IMR-90 (cell line): ENCODE data around the gene CHST8. TPM values are rescaled to one million over a fixed set of nuclear protein-coding genes. Genes with fewer than 3 reads are reported as not detected.

Experiments used
- ATAC-seq: fragments of 200-7000 bp; cut with Tn5 transposase; 2 replicates; pipeline ENCODE4 v1.9.1; 2020; ENCODE audit warnings: low read depth, mild to moderate bottlenecking, moderate library complexity
- BruUV-seq: library from RNA; stranded (reverse); fragments of 400-500 nt; replicated peaks from 2 replicates; lab custom pipeline; 2021; lab: Mats Ljungman, UMichigan
- CTCF ChIA-PET: fragments of 300-600 bp; formaldehyde crosslinking; extraction: SDS; loops from one replicate; lab custom pipeline; 2021; ENCODE audit warnings: antibody characterized with exemption; lab: Yijun Ruan, JAX
- POLR2A ChIA-PET: fragments of 300-600 bp; sonication (Branson Sonifier 250); formaldehyde crosslinking; loops from one replicate; lab custom pipeline; 2022; ENCODE audit warnings: antibody characterized with exemption; ENCODE audit not compliant: unreplicated experiment; lab: Charles Lee
- DNase-seq: peaks from one replicate; pipeline ENCODE4 v3.0.0; 2013
- H2AFZ ChIP-seq: replicated peaks from 2 replicates; pipeline ENCODE3; 2013; ENCODE audit warnings: low read length, mild to moderate bottlenecking; ENCODE audit not compliant: poor library complexity
- H2AK5ac ChIP-seq: 2 replicates; pipeline ENCODE4 v1.6.1; 2013; ENCODE audit warnings: low read depth, low read length, inconsistent platforms
- H2AK9ac ChIP-seq: replicated peaks from 2 replicates; pipeline ENCODE3; 2013; ENCODE audit warnings: mild to moderate bottlenecking, low read depth, low read length, moderate library complexity; ENCODE audit not compliant: poor library complexity
- H2BK120ac ChIP-seq: 2 replicates; pipeline ENCODE4 v1.6.1; 2013; ENCODE audit warnings: low read depth, low read length, inconsistent platforms
- H2BK15ac ChIP-seq: 3 replicates; pipeline ENCODE4 v1.6.1; 2013; ENCODE audit warnings: low read depth, low read length, inconsistent platforms
- H2BK20ac ChIP-seq: 2 replicates; pipeline ENCODE4 v1.6.1; 2013; ENCODE audit warnings: low read depth, mild to moderate bottlenecking, inconsistent platforms, low read length, moderate library complexity
- H2BK5ac ChIP-seq: 2 replicates; pipeline ENCODE4 v1.6.1; 2013; ENCODE audit warnings: mild to moderate bottlenecking, low read depth, low read length, inconsistent platforms; ENCODE audit not compliant: poor library complexity, severe bottlenecking
- H3K14ac ChIP-seq: replicated peaks from 2 replicates; pipeline ENCODE4 v1.6.1; 2013; ENCODE audit warnings: low read depth, low read length, inconsistent platforms
- H3K18ac ChIP-seq: 2 replicates; pipeline ENCODE4 v1.6.1; 2013; ENCODE audit warnings: low read depth, low read length, control low read depth
- H3K23ac ChIP-seq: 2 replicates; pipeline ENCODE4 v1.6.1; 2013; ENCODE audit warnings: low read depth, low read length, inconsistent platforms
- H3K27ac ChIP-seq: 2 replicates; pipeline ENCODE4 v1.5.1; 2013; ENCODE audit warnings: mild to moderate bottlenecking, control low read depth, low read length; ENCODE audit not compliant: insufficient read depth
- H3K27me3 ChIP-seq: 2 replicates; pipeline ENCODE4 v1.6.1; 2013; ENCODE audit warnings: low read length; ENCODE audit not compliant: control insufficient read depth, insufficient read depth
- H3K36me3 ChIP-seq: 2 replicates; pipeline ENCODE4 v1.6.1; 2013; ENCODE audit warnings: low read length, mixed read lengths; ENCODE audit not compliant: control insufficient read depth, insufficient read depth
- H3K4ac ChIP-seq: 2 replicates; pipeline ENCODE4 v1.6.1; 2013; ENCODE audit warnings: low read depth, low read length, inconsistent platforms
- H3K4me1 ChIP-seq: 2 replicates; pipeline ENCODE4 v1.6.1; 2013; ENCODE audit warnings: low read length, mixed read lengths; ENCODE audit not compliant: control insufficient read depth, insufficient read depth
- H3K4me2 ChIP-seq: 2 replicates; pipeline ENCODE4 v1.6.1; 2013; ENCODE audit warnings: low read depth, mild to moderate bottlenecking, control low read depth, low read length, moderate library complexity
- H3K4me3 ChIP-seq: 2 replicates; pipeline ENCODE4 v1.5.1; 2013; ENCODE audit warnings: low read depth, mild to moderate bottlenecking, control low read depth, low read length, moderate library complexity; ENCODE audit not compliant: insufficient read depth
- H3K56ac ChIP-seq: 2 replicates; pipeline ENCODE4 v1.6.1; 2013; ENCODE audit warnings: low read length, inconsistent platforms; ENCODE audit not compliant: insufficient read depth; ENCODE audit errors: extremely low read depth
- H3K79me1 ChIP-seq, 2 experiments: 2 replicates each; pipeline ENCODE4 v1.6.1; 2013; ENCODE audit warnings: low read length in 2 of 2, inconsistent platforms in 1 of 2, low read depth in 1 of 2
- H3K9ac ChIP-seq: 2 replicates; pipeline ENCODE4 v1.6.1; 2013; ENCODE audit warnings: low read depth, low read length, control low read depth
- H3K9me1 ChIP-seq: 2 replicates; pipeline ENCODE4 v1.6.1; 2013; ENCODE audit warnings: low read length, inconsistent platforms; ENCODE audit not compliant: insufficient read depth
- H3K9me3 ChIP-seq: 2 replicates; pipeline ENCODE4 v1.6.1; 2013; ENCODE audit warnings: low read length; ENCODE audit not compliant: control insufficient read depth, insufficient read depth
- H4K20me1 ChIP-seq: 2 replicates; pipeline ENCODE4 v1.6.1; 2013; ENCODE audit warnings: low read length, inconsistent platforms; ENCODE audit not compliant: insufficient read depth
- H4K5ac ChIP-seq: 2 replicates; pipeline ENCODE4 v1.6.1; 2013; ENCODE audit warnings: mild to moderate bottlenecking, low read depth, low read length, control low read depth
- H4K8ac ChIP-seq, 2 experiments: 2 replicates each; pipeline ENCODE4 v1.6.1; 2013; ENCODE audit warnings: low read depth in 2 of 2, low read length in 2 of 2, control low read depth in 1 of 2, inconsistent platforms in 1 of 2
- H4K91ac ChIP-seq: 2 replicates; pipeline ENCODE4 v1.6.1; 2013; ENCODE audit warnings: low read depth, low read length, inconsistent platforms; ENCODE audit not compliant: insufficient read depth
- BHLHE40 ChIP-seq: fragments of 150-350 bp; IDR thresholded peaks from 2 replicates; pipeline ENCODE4 v1.6.1; 2016; ENCODE audit warnings: mild to moderate bottlenecking, low read depth, low read length
- CEBPB ChIP-seq: IDR thresholded peaks from 2 replicates; pipeline ENCODE4 v1.6.1; 2012; ENCODE audit warnings: low read depth, low read length, improper control_type of control experiment
- CHD1 ChIP-seq: IDR thresholded peaks from 2 replicates; pipeline ENCODE4 v1.6.1; 2012; ENCODE audit warnings: low read depth, low read length, improper control_type of control experiment
- CTCF ChIP-seq: conservative IDR thresholded peaks from 2 replicates; pipeline ENCODE4 v1.5.1; 2012; ENCODE audit warnings: mild to moderate bottlenecking, low read depth, low read length, improper control_type of control experiment
- ELK1 ChIP-seq: fragments of 150-350 bp; IDR thresholded peaks from 2 replicates; pipeline ENCODE4 v1.6.1; 2016; ENCODE audit warnings: low read depth, mild to moderate bottlenecking, low read length, moderate library complexity, borderline replicate concordance
- FOS ChIP-seq: fragments of 150-350 bp; IDR thresholded peaks from 2 replicates; pipeline ENCODE4 v1.6.1; 2016; ENCODE audit warnings: low read depth, low read length
- MAFK ChIP-seq: IDR thresholded peaks from 2 replicates; pipeline ENCODE4 v1.6.1; 2012; ENCODE audit warnings: low read depth, low read length, improper control_type of control experiment
- MAZ ChIP-seq: IDR thresholded peaks from 2 replicates; pipeline ENCODE4 v1.6.1; 2012; ENCODE audit warnings: low read depth, mild to moderate bottlenecking, low read length, improper control_type of control experiment, moderate library complexity, borderline replicate concordance
- MXI1 ChIP-seq: IDR thresholded peaks from 2 replicates; pipeline ENCODE4 v1.6.1; 2012; ENCODE audit warnings: low read depth, mild to moderate bottlenecking, low read length, moderate library complexity, borderline replicate concordance
- NFE2L2 ChIP-seq: fragments of 150-350 bp; IDR thresholded peaks from 2 replicates; pipeline ENCODE4 v1.6.1; 2016; ENCODE audit warnings: low read depth, mild to moderate bottlenecking, low read length
- POLR2A ChIP-seq: IDR thresholded peaks from 2 replicates; pipeline ENCODE4 v1.6.1; 2012; ENCODE audit warnings: mild to moderate bottlenecking, low read depth, low read length
- RAD21 ChIP-seq: IDR thresholded peaks from 2 replicates; pipeline ENCODE4 v1.6.1; 2012; ENCODE audit warnings: low read length, improper control_type of control experiment
- RCOR1 ChIP-seq: IDR thresholded peaks from 2 replicates; pipeline ENCODE4 v1.6.1; 2012; ENCODE audit warnings: mild to moderate bottlenecking, low read length, improper control_type of control experiment; ENCODE audit not compliant: insufficient replicate concordance
- RFX5 ChIP-seq: IDR thresholded peaks from 2 replicates; pipeline ENCODE4 v1.8.0; 2012; ENCODE audit warnings: low read depth, mild to moderate bottlenecking, low read length, moderate library complexity
- SMC3 ChIP-seq: fragments of 150-350 bp; IDR thresholded peaks from 2 replicates; pipeline ENCODE4 v1.6.1; 2016; ENCODE audit warnings: low read depth, mild to moderate bottlenecking, antibody characterized with exemption, low read length, moderate library complexity
- USF2 ChIP-seq: fragments of 150-350 bp; IDR thresholded peaks from 2 replicates; pipeline ENCODE4 v1.6.1; 2017; ENCODE audit warnings: mild to moderate bottlenecking, antibody characterized with exemption, low read length, low read depth
- WGBS, 2 experiments: methylation state at CpG; one replicate each; pipeline versions ENCODE4 v1.1.5 to v1.1.7; 2013; ENCODE audit warnings: missing lambda C conversion rate in 2 of 2; ENCODE audit not compliant: insufficient read length in 1 of 2; ENCODE audit errors: extremely low coverage in 2 of 2; 5-methylcytosine and 5-hydroxymethylcytosine counted together
- dilution Hi-C: fragments of 300-500 bp; cut with HindIII; formaldehyde crosslinking; loops from one replicate; pipeline ENCODE4 v1.14.3; 2018; ENCODE audit warnings: low sequenced_read_pairs; ENCODE audit not compliant: unreplicated experiment
- in situ Hi-C: fragments of 300-500 bp; cut with MboI; formaldehyde crosslinking; loops from 3 replicates; pipeline ENCODE4 v1.14.3; 2019; ENCODE audit warnings: low sequenced_read_pairs, inconsistent platforms, mixed read lengths
- intact Hi-C: fragments of 100-400 bp; cut with micrococcal nuclease; formaldehyde crosslinking; loops from 2 replicates; pipeline ENCODE4 v1.10.0; 2022
- polyA plus RNA-seq, 3 experiments: library from polyadenylated mRNA; depleted of rRNA; stranded (reverse); fragments of >200 nt; gene quantifications; 2 replicates each; pipeline ENCODE4 v1.2.3, GENCODE V29; 2012; ENCODE audit warnings: low replicate concordance in 1 of 3
- total RNA-seq: library from RNA; depleted of rRNA; stranded (reverse); fragments of >200 nt; gene quantifications from 2 replicates; pipeline ENCODE4 v1.2.3, GENCODE V29; 2012

Gene CHST8
- total and polyA plus RNA-seq, 2 of the 4 experiments (the other 2 are of a cell fraction), result not detected

GRCh38 chr19:33578697-33579096 lies 43.1 kb upstream of the CHST8 start:
- Histone ChIP-seq H2AFZ (no peak overlapping the region), H3K27ac (no peak overlapping the region), H4K5ac (no peak overlapping the region), H3K9ac (no peak overlapping the region), H3K9me1 (no peaks in the 10 kb centered on the region), H2BK5ac (no peak overlapping the region), H3K4me3 (no peak overlapping the region), H4K8ac (no peak overlapping the region), H3K56ac (no peak overlapping the region), H2AK9ac (no peak overlapping the region), H3K4ac (no peak overlapping the region), H2AK5ac (no peak overlapping the region), H3K9me3 (peaks cover 4% of the 10 kb centered on the region; the same call in 1 of the 2 replicates), H3K14ac (no peak overlapping the region), H2BK20ac (no peak overlapping the region), H3K27me3 (no peaks in the 10 kb centered on the region), H3K4me1 (no peaks in the 10 kb centered on the region), H4K20me1 (no peaks in the 10 kb centered on the region), H3K23ac (no peak overlapping the region), H3K18ac (no peak overlapping the region), H2BK15ac (no peak overlapping the region), H2BK120ac (no peak overlapping the region), H3K79me1 (no peaks in the 10 kb centered on the region), H4K91ac (no peak overlapping the region), H3K4me2 (no peak overlapping the region), H3K36me3 (no peaks in the 10 kb centered on the region)
- BruUV-seq, result no TSS peak
- WGBS, 2 experiments, result 0% methylated on average over 1 of the region's 3 CpGs; no CpG with 5 or more reads in 1 of the 2 experiments
- intact Hi-C loops, result no loop called here
- in situ Hi-C loops, result no loop called here
- dilution Hi-C loops, result no loop called here
- no peak for TF ChIP-seq FOS
- no peak for TF ChIP-seq RAD21
- TF ChIP-seq CEBPB, result no peak
- no peak for TF ChIP-seq CHD1
- TF ChIP-seq CTCF, result no peak
- no peak for TF ChIP-seq RFX5
- no peak for TF ChIP-seq MXI1
- TF ChIP-seq NFE2L2, result no peak
- TF ChIP-seq BHLHE40, result no peak
- TF ChIP-seq MAZ, result no peak
- no peak for TF ChIP-seq POLR2A
- no peak for TF ChIP-seq ELK1
- no peak for TF ChIP-seq RCOR1
- TF ChIP-seq SMC3, result no peak
- TF ChIP-seq MAFK, result no peak
- TF ChIP-seq USF2, result no peak
- ATAC-seq, result no peak
- CTCF ChIA-PET, result no interaction called here
- DNase-seq, result no peak
- POLR2A ChIA-PET, result no interaction called here
